ENCODE data around the gene KPNA4.
A peak's percentile ranks its signal among the peaks of the same experiment; 100 is the strongest.
"Not testable (repeated sequence)": the region's sequence is repeated elsewhere in the genome, so short reads cannot be mapped to it uniquely, and the experiment has no call there.

KPNA4 gene, protein sequence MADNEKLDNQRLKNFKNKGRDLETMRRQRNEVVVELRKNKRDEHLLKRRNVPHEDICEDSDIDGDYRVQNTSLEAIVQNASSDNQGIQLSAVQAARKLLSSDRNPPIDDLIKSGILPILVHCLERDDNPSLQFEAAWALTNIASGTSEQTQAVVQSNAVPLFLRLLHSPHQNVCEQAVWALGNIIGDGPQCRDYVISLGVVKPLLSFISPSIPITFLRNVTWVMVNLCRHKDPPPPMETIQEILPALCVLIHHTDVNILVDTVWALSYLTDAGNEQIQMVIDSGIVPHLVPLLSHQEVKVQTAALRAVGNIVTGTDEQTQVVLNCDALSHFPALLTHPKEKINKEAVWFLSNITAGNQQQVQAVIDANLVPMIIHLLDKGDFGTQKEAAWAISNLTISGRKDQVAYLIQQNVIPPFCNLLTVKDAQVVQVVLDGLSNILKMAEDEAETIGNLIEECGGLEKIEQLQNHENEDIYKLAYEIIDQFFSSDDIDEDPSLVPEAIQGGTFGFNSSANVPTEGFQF

DNA sequence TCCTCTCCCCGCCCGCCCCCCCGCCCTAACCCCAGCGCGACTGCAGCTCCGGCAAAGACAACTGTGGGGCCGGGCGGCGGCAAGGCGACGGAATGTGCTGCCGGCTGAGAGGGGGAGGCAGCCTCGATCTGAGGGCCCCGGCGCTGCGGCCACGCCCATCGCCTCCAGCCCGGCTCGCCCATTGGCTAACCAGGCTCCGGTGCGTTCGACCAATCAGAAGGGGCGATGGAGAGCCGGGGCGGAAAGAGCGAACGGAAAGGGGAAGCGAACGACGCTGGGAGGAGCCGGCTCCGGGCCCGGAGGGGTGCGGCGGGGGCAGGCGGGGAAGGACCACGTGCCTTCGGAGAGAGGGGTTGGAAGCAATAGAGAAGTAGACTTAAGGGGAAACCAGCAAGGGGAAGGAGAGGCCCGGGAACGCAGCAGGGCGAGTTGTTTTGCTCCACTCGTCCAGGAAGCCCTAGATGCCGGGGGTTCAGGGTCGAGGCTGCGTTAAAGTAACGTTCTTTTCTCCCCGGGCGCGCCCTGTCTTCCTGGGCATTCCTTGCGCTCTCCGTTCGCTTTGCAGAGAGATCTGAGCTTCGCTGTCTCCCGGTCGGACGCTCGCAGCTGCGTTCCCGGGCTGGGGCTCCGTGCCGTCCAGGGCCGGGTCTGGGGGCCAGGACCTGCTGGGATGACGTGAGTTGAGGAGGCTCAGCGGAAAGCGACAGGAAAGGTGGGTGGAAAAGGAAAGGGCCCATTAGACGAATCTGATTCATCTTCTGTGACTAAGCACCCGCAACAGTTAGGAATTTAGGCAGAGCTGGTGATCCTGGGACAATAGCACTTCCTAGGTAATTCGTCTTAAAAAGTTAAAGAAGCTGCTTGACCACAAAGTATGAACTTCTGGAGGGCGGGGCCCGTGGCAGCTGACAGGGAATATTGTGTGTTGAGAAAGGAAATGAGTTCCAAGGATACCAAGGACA, at the start of gene KPNA4:
Gene KPNA4 (minus strand): TSS at position 130 of the 962 bp plus-strand sequence. CDS start 289 bp downstream, outside the sequence.
- DNase-seq (ENCODE audit: low spot score), result peak; percentile 98

DNA sequence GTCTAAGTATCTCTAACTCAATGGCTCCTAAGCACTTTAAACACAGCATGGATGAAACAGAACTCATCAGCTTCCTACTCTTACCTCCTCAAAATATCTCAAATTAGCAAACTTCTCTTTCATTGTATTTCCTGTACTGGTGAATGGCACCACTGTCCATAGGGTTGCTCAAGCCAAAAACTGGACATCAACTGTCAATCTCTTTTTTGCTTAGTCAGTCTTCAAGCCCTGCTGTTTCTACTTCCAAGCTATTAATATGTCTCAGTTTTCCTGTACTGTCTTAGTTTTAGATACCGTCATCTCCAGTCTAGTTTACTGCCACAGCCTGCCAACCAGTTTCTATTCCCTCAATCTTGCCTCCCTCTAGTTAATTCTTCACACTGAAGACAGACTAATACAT, 48.3 kb upstream of the KPNA4 start:
- DNase-seq (ENCODE audit: low spot score), result no peak

DNA sequence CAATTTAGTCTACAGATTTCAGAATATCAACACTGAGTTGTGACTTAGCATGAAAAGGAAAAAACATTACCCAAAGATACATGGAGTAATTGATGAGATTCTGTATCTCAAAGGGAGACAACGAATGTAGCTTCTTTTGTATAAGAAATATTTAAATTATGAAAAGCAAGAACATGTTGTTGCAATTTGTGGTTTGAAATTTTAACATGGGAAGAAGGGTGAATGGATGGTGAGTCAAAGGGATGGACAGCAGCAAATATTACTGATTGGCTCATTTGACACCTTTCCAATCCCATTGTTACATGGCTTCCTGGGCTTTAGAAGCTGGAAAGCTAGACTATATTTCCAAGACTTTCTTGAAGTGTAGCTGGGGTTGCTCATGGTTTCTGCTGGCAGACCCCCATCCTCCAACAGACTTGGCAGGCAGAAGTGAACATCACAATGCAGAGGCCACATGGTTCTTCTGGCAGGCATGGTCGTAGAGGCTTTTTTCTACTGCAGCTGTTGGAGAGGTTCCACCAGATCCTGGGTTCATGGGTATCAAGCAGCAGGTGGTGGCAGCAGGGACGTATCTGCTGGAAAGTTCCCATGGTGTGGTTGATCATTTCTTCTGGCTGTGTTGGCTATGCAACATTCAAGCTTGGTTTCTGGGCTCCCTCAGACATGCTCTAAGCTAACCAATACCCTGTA, 47.2 kb upstream of the KPNA4 start:
- DNase-seq (ENCODE audit: low spot score), result no peak

DNA sequence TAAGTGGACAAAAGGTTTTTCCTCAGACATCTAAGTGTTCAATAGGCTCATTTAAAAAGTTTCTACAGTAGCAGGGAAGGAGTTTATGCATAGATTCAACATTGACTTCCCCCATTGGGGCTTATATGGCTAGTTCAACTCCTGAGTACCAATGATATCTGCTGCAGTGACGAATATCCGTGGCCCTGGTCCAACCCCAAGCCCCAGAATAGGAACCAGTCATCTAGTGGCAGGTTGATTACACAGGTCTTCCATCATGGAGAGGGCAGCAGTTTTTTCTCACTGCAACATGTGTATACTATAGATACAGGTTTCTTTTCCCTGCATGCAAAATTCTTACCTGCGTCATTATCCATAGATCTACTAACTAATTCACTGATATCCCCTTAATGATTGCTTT, 45.8 kb upstream of the KPNA4 start:
- DNase-seq (ENCODE audit: low spot score), result no peak

DNA sequence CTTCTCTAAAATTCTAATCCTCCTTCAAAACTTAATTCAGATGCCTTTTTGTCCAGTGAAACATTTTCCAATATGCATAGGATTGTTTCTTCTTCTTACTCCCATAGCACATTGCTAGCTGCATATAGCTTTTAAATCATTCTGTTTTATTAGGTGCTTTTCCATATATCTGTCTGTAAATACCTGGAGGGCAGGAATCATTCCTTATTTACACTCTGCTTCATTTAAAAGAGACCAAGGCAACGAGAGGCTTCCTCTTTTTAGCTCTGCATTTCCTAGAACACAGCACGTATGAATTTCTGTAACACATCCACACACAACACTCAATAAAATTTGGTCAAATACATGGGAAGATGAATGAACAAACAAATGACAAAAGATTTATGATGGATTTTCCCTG, 43.5 kb upstream of the KPNA4 start:
- no peak for DNase-seq (ENCODE audit: low spot score)

DNA sequence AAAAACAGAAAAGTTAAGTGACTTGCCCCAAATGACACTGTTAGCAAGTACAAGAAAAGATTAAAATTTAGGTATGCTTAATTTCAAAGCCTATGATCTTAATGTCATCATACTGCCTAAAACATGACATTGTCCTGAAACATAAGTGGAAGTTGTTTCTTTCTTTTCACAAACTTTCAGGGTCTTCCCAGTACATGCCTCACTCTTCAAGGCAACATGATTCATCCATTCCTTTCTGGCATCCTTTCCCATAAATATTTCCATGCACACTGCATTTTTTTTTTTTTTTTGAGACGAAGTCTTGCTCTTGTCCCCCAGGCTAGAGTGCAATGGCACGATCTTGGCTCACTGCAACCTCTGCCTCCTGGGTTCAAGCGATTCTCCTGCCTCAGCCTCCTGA, 42.5 kb upstream of the KPNA4 start:
- DNase-seq (ENCODE audit: low spot score), result no peak

GRCh38 chr3:160605315-160605714, 39.9 kb upstream of the KPNA4 start:
- no peak for DNase-seq (ENCODE audit: low spot score)

- not testable (repeated sequence) for DNase-seq (ENCODE audit: low spot score)
These were observed 38.5 kb upstream of the KPNA4 start for GRCh38 chr3:160603845-160604244.

DNA sequence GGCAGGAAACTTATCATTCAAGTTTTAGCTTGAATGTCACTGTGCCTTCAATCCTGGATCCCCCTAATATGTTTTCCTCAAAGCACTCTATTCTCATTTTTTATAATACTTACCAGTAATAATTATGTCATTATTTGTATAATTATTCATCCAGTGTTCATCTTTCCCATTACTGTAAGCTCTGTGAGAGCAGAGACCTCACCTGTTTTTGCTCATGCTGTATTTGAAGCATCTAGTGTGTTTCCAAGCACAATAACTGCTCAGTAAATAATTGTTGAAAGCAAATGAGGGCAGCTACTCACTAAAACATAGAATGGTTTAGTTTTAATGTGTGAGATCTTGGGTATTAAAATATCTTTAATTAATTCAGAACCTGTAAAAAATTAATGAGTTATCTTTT, 36.9 kb upstream of the KPNA4 start:
- DNase-seq (ENCODE audit: low spot score), result no peak

- DNase-seq (ENCODE audit: low spot score), result no peak
These were observed 35.9 kb upstream of the KPNA4 start for GRCh38 chr3:160601288-160601687.

GRCh38 chr3:160598865-160599264, 33.5 kb upstream of the KPNA4 start:
- no peak for DNase-seq (ENCODE audit: low spot score)

- DNase-seq (ENCODE audit: low spot score), result no peak
These were observed 22.7 kb upstream of the KPNA4 start for GRCh38 chr3:160588023-160588422.

DNA sequence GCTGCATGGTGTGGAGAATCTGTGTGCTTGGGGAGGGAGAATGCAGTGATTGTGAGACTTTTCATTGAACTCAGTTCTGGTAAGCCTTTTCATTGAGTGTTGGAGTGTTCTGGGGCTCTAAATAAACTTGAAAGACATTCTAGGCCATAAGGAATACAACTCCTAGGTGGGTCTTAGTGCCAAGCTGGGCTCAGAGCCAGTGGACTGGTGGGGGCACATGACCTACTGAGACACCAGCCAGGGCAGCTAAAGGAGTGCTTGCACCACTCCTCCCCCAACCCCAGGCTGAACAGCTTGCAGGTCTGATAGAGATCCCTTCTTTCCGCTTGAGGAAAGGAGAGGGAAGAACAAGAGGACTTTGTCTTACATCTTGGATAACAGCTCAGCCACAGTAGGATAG, 21.7 kb upstream of the KPNA4 start:
- no peak for DNase-seq (ENCODE audit: low spot score)

DNA sequence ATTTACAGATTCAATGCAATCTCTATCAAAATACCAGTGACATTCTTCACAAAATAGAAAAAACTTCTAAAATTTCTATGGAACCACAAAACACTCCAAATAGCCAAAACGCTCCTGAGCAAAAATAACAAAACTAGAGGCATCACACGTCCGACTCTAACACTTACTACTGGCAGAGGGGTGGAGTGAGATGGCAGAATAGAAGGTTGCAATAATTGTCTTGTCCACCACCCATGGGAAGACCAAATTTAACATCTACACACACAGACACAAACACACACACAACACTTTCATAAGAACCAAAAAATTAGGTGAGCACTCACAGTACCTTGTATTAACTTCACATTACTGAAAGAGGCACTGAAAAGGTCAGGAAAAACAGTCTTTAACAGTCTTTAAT, 21.3 kb upstream of the KPNA4 start:
- DNase-seq (ENCODE audit: low spot score), result no peak

DNA sequence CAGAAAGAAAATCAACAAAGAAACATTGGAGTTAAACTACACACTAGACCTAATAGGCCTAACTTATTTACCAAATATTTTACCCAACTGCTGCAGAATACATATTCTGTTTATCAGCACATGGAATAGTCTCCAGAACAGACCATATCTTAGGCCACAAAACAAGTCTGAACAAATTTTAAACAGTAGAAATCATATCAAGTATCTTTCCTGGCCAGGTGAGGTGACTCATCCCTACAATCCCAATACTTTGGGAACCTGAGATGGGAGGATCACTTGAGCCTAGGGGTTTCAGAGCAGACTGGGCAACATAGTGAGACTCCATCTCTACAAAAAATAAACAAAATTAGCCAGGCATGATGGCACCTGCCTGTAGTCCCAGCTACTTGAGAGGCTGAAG, 18.1 kb upstream of the KPNA4 start:
- DNase-seq (ENCODE audit: low spot score), result no peak

GRCh38 chr3:160580938-160581337, 15.6 kb upstream of the KPNA4 start:
- no peak for DNase-seq (ENCODE audit: low spot score)

GRCh38 chr3:160577556-160578195, 12.3 kb upstream of the KPNA4 start:
- DNase-seq (ENCODE audit: low spot score), result no peak

GRCh38 chr3:160577093-160577492, 11.7 kb upstream of the KPNA4 start:
- DNase-seq (ENCODE audit: low spot score), result no peak

DNA sequence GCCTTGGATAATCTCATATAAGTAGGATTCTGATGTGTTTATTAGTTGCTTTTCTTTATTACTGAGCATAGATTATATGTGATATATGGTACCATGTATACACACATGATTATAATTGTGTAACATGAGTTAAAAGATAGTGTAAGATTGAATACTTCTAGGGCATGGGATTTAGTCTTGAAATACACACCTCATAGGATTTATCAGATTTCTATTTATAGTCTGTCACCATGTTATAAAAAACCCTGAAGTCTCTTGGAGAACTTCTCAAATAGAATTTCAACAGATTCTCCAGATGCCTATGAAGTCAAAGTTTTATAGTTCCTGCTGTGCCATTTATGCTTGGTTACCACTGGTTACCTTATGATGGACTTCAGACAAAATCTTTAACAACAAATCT, 11.2 kb upstream of the KPNA4 start:
- no peak for DNase-seq (ENCODE audit: low spot score)

DNA sequence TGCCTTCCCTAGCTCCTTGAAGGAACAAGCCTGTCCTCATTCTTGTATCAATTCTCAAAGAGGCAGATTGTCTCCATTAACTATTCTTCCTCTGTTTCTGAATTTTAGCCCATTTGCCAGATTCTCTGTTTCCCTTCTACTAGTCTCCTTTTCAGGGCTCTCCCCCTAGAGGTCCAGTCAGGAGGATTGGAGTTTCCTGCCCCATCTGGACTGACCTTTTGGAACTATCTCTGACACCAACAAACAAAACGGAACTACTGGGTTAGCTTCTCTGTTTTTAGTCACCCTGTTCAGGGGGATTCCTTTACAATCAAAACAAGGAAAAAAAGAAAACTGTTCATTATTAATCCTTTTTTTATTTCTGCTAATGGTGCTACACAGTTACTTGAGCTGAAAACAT, 10.2 kb upstream of the KPNA4 start:
- no peak for DNase-seq (ENCODE audit: low spot score)

- no peak for DNase-seq (ENCODE audit: low spot score)
These were observed 9.3 kb upstream of the KPNA4 start for GRCh38 chr3:160574636-160575035.
